GM12873 (cell line): ENCODE results near the gene MITF.

Source experiments
- CTCF ChIP-seq: IDR thresholded peaks from 2 replicates; pipeline ENCODE4 v1.5.1; 2012; ENCODE audit warnings: low read depth, mild to moderate bottlenecking, moderate library complexity, low read length, control low read depth; ENCODE audit not compliant: insufficient read depth; ENCODE audit errors: missing control alignments

MITF gene

GRCh38 chr3:69811452-69812401, 72.5 kb downstream of the MITF start:
- no peak for TF ChIP-seq CTCF

GRCh38 chr3:69815970-69816369, 76.7 kb downstream of the MITF start:
- TF ChIP-seq CTCF, result no peak

- TF ChIP-seq CTCF, result no peak
These were observed 78.7 kb downstream of the MITF start for GRCh38 chr3:69817988-69818387.

GRCh38 chr3:69819282-69819681, 80.0 kb downstream of the MITF start:
- no peak for TF ChIP-seq CTCF

- TF ChIP-seq CTCF, result no peak
These were observed 81.9 kb downstream of the MITF start for GRCh38 chr3:69821133-69821532.

- no peak for TF ChIP-seq CTCF
These were observed 84.5 kb downstream of the MITF start for GRCh38 chr3:69823743-69824142.

- no peak for TF ChIP-seq CTCF
These were observed 86.2 kb downstream of the MITF start for GRCh38 chr3:69825446-69825845.
